ENCODE data around the gene RYR3. TPM values are rescaled to one million over a fixed set of nuclear protein-coding genes. Genes with fewer than 3 reads are reported as not detected.

Gene RYR3
- total RNA-seq, 1 experiment from 2014 or later, result not detected

DNA sequence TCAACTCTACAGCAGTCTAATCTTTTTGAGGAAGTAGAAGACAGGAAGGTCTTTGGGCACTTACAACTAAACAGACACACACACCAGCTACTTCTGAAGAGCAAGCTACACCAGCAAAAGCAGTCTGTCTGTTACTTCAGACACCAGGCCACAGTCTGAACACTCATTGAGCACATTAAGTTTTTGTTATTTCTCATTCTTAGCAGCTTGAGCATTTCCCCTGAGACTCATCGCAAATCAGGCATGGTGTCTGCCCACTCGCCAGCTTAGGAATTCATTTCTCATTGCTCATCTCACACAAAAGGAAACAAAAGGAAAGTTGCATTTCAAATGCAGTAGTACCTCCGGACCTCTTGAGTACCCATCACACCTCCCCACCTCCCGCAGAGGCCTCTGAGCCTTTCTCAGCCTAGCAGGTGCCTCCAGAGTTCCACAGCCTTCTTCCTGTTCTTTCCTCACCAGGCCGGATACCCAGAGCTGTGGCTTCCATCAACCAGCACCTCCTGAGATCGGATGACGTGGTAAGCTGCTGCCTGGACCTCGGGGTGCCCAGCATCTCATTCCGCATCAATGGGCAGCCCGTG, 302.0 kb downstream of the RYR3 start:
- no TSS peak for BruUV-seq (replicated peaks)
- no peak overlapping the region for H2AFZ ChIP-seq (ENCODE audit: low read length)

DNA sequence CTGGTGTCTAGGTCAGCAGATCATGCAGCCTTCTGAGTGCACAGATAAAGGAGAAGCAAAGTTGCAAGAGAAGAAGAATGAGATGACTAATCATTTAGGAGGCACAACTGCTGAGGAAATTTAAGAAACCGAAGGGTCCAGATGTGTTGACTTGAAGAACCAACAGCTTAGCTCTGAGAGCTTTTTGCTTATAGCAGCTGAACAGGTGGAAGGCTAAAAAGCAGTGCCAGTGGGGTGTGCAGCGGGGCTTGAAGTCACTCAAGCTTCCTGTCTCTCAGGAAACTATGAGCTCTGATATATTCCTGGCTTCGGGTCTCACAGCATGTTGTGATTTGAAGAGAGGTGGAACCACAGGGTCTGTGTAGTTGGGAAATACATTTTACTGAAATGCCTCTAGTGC, 305.7 kb downstream of the RYR3 start:
- H3K27ac ChIP-seq (ENCODE audit: low read length), result no peak overlapping the region
- H3K36me3 ChIP-seq (ENCODE audit: low read depth, low read length), result no peaks in the 10 kb centered on the region
- no peaks in the 10 kb centered on the region for H4K20me1 ChIP-seq (ENCODE audit: low read length)
- H3K4me3 ChIP-seq (ENCODE audit: low read length), result no peak overlapping the region
- CTCF ChIA-PET, result no interaction called here
- no peaks in the 10 kb centered on the region for H3K9me3 ChIP-seq (ENCODE audit: low read length)
- H3K27me3 ChIP-seq (ENCODE audit: low read length), result peaks cover 86% of the 10 kb centered on the region
- no peak overlapping the region for H2AFZ ChIP-seq (ENCODE audit: low read length)
- H3K79me2 ChIP-seq (ENCODE audit: low read length), result no peaks in the 10 kb centered on the region
- BruUV-seq (replicated peaks), result no TSS peak
- H3K9me2 ChIP-seq (replicated peaks; ENCODE audit: low read length), result no peaks in the 10 kb centered on the region
- DNase-seq (no peak), ATAC-seq (no peak)
- no peak overlapping the region for H3K9ac ChIP-seq (ENCODE audit: low read length)
- H3K4me1 ChIP-seq (ENCODE audit: insufficient read depth, low read length), result no peaks in the 10 kb centered on the region
- POLR2A ChIA-PET (ENCODE audit: unreplicated experiment), result no interaction called here
- no peak overlapping the region for H3K4me2 ChIP-seq (ENCODE audit: low read length)
- TF ChIP-seq EZH2 (IDR thresholded peaks at IDR 0.05; ENCODE audit: low read length, unreplicated experiment) (no peak), EZH2phosphoT487 (IDR thresholded peaks at IDR 0.05; ENCODE audit: borderline replicate concordance, low read length) (no peak)
- TF ChIP-seq, protein P1, sequence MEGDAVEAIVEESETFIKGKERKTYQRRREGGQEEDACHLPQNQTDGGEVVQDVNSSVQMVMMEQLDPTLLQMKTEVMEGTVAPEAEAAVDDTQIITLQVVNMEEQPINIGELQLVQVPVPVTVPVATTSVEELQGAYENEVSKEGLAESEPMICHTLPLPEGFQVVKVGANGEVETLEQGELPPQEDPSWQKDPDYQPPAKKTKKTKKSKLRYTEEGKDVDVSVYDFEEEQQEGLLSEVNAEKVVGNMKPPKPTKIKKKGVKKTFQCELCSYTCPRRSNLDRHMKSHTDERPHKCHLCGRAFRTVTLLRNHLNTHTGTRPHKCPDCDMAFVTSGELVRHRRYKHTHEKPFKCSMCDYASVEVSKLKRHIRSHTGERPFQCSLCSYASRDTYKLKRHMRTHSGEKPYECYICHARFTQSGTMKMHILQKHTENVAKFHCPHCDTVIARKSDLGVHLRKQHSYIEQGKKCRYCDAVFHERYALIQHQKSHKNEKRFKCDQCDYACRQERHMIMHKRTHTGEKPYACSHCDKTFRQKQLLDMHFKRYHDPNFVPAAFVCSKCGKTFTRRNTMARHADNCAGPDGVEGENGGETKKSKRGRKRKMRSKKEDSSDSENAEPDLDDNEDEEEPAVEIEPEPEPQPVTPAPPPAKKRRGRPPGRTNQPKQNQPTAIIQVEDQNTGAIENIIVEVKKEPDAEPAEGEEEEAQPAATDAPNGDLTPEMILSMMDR (conservative IDR thresholded peaks at IDR 0.05; ENCODE audit: low read depth, low read length), result no peak
- intact Hi-C loops (cut with micrococcal nuclease), result no loop called here
- H3F3A ChIP-seq (ENCODE audit: low read length, unreplicated experiment), result no peaks in the 10 kb centered on the region

More for the DNA sequence above, 302.0 kb downstream of the RYR3 start:
- no peaks in the 10 kb centered on the region for H3K4me1 ChIP-seq (ENCODE audit: insufficient read depth, low read length)
- DNase-seq, result no peak
- ChIA-PET POLR2A (ENCODE audit: unreplicated experiment) (no interaction called here), CTCF (no interaction called here)
- H3K27me3 ChIP-seq (ENCODE audit: low read length), result peaks cover 62% of the 10 kb centered on the region
- H3K4me2 ChIP-seq (ENCODE audit: low read length), result no peak overlapping the region
- intact Hi-C loops (cut with micrococcal nuclease), result no loop called here
- H3K9me2 ChIP-seq (replicated peaks; ENCODE audit: low read length), result no peaks in the 10 kb centered on the region
- TF ChIP-seq EZH2 (IDR thresholded peaks at IDR 0.05; ENCODE audit: low read length, unreplicated experiment) (no peak), EZH2phosphoT487 (IDR thresholded peaks at IDR 0.05; ENCODE audit: borderline replicate concordance, low read length) (no peak)
- TF ChIP-seq, protein P1 (conservative IDR thresholded peaks at IDR 0.05; ENCODE audit: low read depth, low read length), result no peak
- H3K9ac ChIP-seq (ENCODE audit: low read length), result no peak overlapping the region
- no peaks in the 10 kb centered on the region for H4K20me1 ChIP-seq (ENCODE audit: low read length)
- H3K36me3 ChIP-seq (ENCODE audit: low read depth, low read length), result no peaks in the 10 kb centered on the region
- no peaks in the 10 kb centered on the region for H3K79me2 ChIP-seq (ENCODE audit: low read length)
- no peak overlapping the region for H3K27ac ChIP-seq (ENCODE audit: low read length)
- ATAC-seq, result no peak
- H3F3A ChIP-seq (ENCODE audit: low read length, unreplicated experiment), result no peaks in the 10 kb centered on the region
- H3K4me3 ChIP-seq (ENCODE audit: low read length), result no peak overlapping the region
- H3K9me3 ChIP-seq (ENCODE audit: low read length), result no peaks in the 10 kb centered on the region

DNA sequence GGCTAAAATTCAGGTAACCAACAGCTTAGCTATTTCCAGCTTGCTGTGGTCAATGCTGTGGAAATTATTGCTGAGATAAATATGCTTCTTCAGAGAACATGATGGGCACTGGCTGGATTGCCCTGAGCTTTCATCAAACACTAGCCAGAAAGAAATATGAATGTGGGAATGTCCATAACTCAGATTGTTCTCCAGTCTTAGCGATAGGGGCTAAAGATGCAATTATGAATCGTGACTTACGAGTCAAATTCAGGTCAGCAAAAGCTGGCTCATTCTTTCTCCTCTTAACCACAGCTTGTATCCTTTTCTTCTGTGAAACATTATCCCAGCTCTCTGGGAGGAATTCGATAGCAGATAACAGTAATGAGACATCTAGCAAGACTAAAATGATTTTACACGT, 307.6 kb downstream of the RYR3 start:
- no peaks in the 10 kb centered on the region for H3K4me1 ChIP-seq (ENCODE audit: insufficient read depth, low read length)
- H3K27ac ChIP-seq (ENCODE audit: low read length), result no peak overlapping the region
- H3K9me3 ChIP-seq (ENCODE audit: low read length), result no peaks in the 10 kb centered on the region
- H4K20me1 ChIP-seq (ENCODE audit: low read length), result no peaks in the 10 kb centered on the region
- no peak for DNase-seq
- H3K9ac ChIP-seq (ENCODE audit: low read length), result no peak overlapping the region
- no TSS peak for BruUV-seq (replicated peaks)
- TF ChIP-seq EZH2 (IDR thresholded peaks at IDR 0.05; ENCODE audit: low read length, unreplicated experiment) (no peak), EZH2phosphoT487 (IDR thresholded peaks at IDR 0.05; ENCODE audit: borderline replicate concordance, low read length) (no peak)
- TF ChIP-seq, protein P1 (conservative IDR thresholded peaks at IDR 0.05; ENCODE audit: low read depth, low read length), result no peak
- no peaks in the 10 kb centered on the region for H3K36me3 ChIP-seq (ENCODE audit: low read depth, low read length)
- no peaks in the 10 kb centered on the region for H3K79me2 ChIP-seq (ENCODE audit: low read length)
- no peaks in the 10 kb centered on the region for H3F3A ChIP-seq (ENCODE audit: low read length, unreplicated experiment)
- POLR2A ChIA-PET (ENCODE audit: unreplicated experiment), result no interaction called here
- no peak for ATAC-seq
- H2AFZ ChIP-seq (ENCODE audit: low read length), result no peak overlapping the region
- peaks cover 91% of the 10 kb centered on the region for H3K27me3 ChIP-seq (ENCODE audit: low read length)
- intact Hi-C loops (cut with micrococcal nuclease), result no loop called here
- CTCF ChIA-PET, result no interaction called here
- H3K4me3 ChIP-seq (ENCODE audit: low read length), result no peak overlapping the region
- no peaks in the 10 kb centered on the region for H3K9me2 ChIP-seq (replicated peaks; ENCODE audit: low read length)
- no peak overlapping the region for H3K4me2 ChIP-seq (ENCODE audit: low read length)
